ENCODE results near the gene RAMP3. TPM values are rescaled to one million over a fixed set of nuclear protein-coding genes. Genes with fewer than 3 reads are reported as not detected.

Gene RAMP3
- polyA plus RNA-seq, 3 donors = not detected

GRCh38 chr7:45140827-45141226, 16.8 kb upstream of the RAMP3 start:
- H3K4me2 ChIP-seq (replicated peaks; ENCODE audit: extremely low read depth, low read length, poor library complexity, severe bottlenecking) = no peak overlapping the region

GRCh38 chr7:45143616-45144015, 14.0 kb upstream of the RAMP3 start:
- Mint-ChIP-seq H3K36me3 (no peaks in the 10 kb centered on the region), H3K27ac (no peak overlapping the region), H3K4me3 (no peak overlapping the region), H3K4me1 (peaks cover 6% of the 10 kb centered on the region), H3K27me3 (ENCODE audit: low read depth in 3 of 3) (peaks cover 0 to 13% (median 5%) of the 10 kb centered on the region in 3 donors), H3K9me3 (no peaks in the 10 kb centered on the region)
- H3K36me3 ChIP-seq (replicated peaks in 1 of 2; ENCODE audit: control insufficient read depth in 1 of 2, insufficient read depth in 2 of 2, low read length in 2 of 2) = no peaks in the 10 kb centered on the region
- no peak overlapping the region for H3K4me3 ChIP-seq (replicated peaks in 1 of 3; ENCODE audit: low read depth in 2 of 3, low read length in 3 of 3)
- intact Hi-C loops (cut with micrococcal nuclease) = no loop called here
- H3K27ac ChIP-seq (ENCODE audit: low read depth in 1 of 2, low read length in 2 of 2) = no peak overlapping the region
- no peak overlapping the region for H3K9ac ChIP-seq (ENCODE audit: insufficient read depth, low read length, poor library complexity, severe bottlenecking)
- no peaks in the 10 kb centered on the region for H3K79me2 ChIP-seq (ENCODE audit: insufficient read depth, low read length)
- WGBS (ENCODE audit: insufficient coverage) = 100% methylated on average over 1 of the region's 4 CpGs
- no peak for TF ChIP-seq CTCF (IDR thresholded peaks at IDR 0.05)
- H4K20me1 ChIP-seq (ENCODE audit: insufficient read depth, low read length) = no peaks in the 10 kb centered on the region
- DNase-seq = no peak
- no peak overlapping the region for H2AFZ ChIP-seq (ENCODE audit: insufficient read depth, low read depth, low read length, poor library complexity, severe bottlenecking)
- no peak overlapping the region for H3K4me2 ChIP-seq (replicated peaks; ENCODE audit: extremely low read depth, low read length, poor library complexity, severe bottlenecking)
- H3K27me3 ChIP-seq (ENCODE audit: control insufficient read depth in 2 of 2, insufficient read depth in 2 of 2, low read length in 2 of 2) = no peaks in the 10 kb centered on the region
- no peaks in the 10 kb centered on the region for H3K9me3 ChIP-seq (replicated peaks in 1 of 2; ENCODE audit: control insufficient read depth in 1 of 2, insufficient read depth in 1 of 2, low read length in 2 of 2)
- no peaks in the 10 kb centered on the region for H3K4me1 ChIP-seq (ENCODE audit: control insufficient read depth in 1 of 2, insufficient read depth in 2 of 2, low read length in 2 of 2)

More at GRCh38 chr7:45140827-45141226, 16.8 kb upstream of the RAMP3 start:
- H3K9me3 ChIP-seq (replicated peaks in 1 of 2; ENCODE audit: control insufficient read depth in 1 of 2, insufficient read depth in 1 of 2, low read length in 2 of 2) = no peaks in the 10 kb centered on the region
- TF ChIP-seq CTCF (IDR thresholded peaks at IDR 0.05) = no peak
- no peak overlapping the region for H2AFZ ChIP-seq (ENCODE audit: insufficient read depth, low read depth, low read length, poor library complexity, severe bottlenecking)
- H3K27ac ChIP-seq (ENCODE audit: low read depth in 1 of 2, low read length in 2 of 2) = no peak overlapping the region
- no peaks in the 10 kb centered on the region for H3K79me2 ChIP-seq (ENCODE audit: insufficient read depth, low read length)
- peak overlapping the region in 1 of 7 donors; percentile 18 for H3K27ac Mint-ChIP-seq
- peaks cover 10% of the 10 kb centered on the region for H3K4me1 Mint-ChIP-seq
- no peaks in the 10 kb centered on the region for H3K36me3 ChIP-seq (replicated peaks in 1 of 2; ENCODE audit: control insufficient read depth in 1 of 2, insufficient read depth in 2 of 2, low read length in 2 of 2)
- no peaks in the 10 kb centered on the region for H3K27me3 ChIP-seq (ENCODE audit: control insufficient read depth in 2 of 2, insufficient read depth in 2 of 2, low read length in 2 of 2)
- no peak overlapping the region for H3K4me3 Mint-ChIP-seq
- H3K27me3 Mint-ChIP-seq (ENCODE audit: low read depth in 3 of 3) = peaks cover 0 to 10% (median 1%) of the 10 kb centered on the region in 3 donors
- no peaks in the 10 kb centered on the region for H4K20me1 ChIP-seq (ENCODE audit: insufficient read depth, low read length)
- no peak overlapping the region for H3K9ac ChIP-seq (ENCODE audit: insufficient read depth, low read length, poor library complexity, severe bottlenecking)
- no peak for DNase-seq
- intact Hi-C loops (cut with micrococcal nuclease) = no loop called here
- no peaks in the 10 kb centered on the region for H3K4me1 ChIP-seq (ENCODE audit: control insufficient read depth in 1 of 2, insufficient read depth in 2 of 2, low read length in 2 of 2)
- H3K9me3 Mint-ChIP-seq = peaks cover 0 to 2% (median 0%) of the 10 kb centered on the region in 7 donors
- H3K36me3 Mint-ChIP-seq = no peaks in the 10 kb centered on the region
- no peak overlapping the region for H3K4me3 ChIP-seq (replicated peaks in 1 of 3; ENCODE audit: low read depth in 2 of 3, low read length in 3 of 3)
- 76% methylated on average over 2 of the region's 4 CpGs for WGBS (ENCODE audit: insufficient coverage)
